ENCODE measurements around the gene C3. TPM values are rescaled to one million over a fixed set of nuclear protein-coding genes. Genes with fewer than 3 reads are reported as not detected.
"Not testable (repeated sequence)": the region's sequence is repeated elsewhere in the genome, so short reads cannot be mapped to it uniquely, and the experiment has no call there.

C3 gene
- total RNA-seq, 1 donor from 2014 or later = 1,129 TPM

- intact Hi-C loops (cut with DNase I) = loop anchor here (10.0 kb wide), 1 partner anchor 115 kb away; no protein-coding TSS in a partner anchor
Observed at GRCh38 chr19:6750062-6750461, 29.6 kb upstream of the C3 start.

GRCh38 chr19:6748543-6748942 lies 28.1 kb upstream of the C3 start:
- intact Hi-C loops (cut with DNase I) = not testable (repeated sequence)

More at GRCh38 chr19:6750062-6750461, 29.6 kb upstream of the C3 start:
- no peak for ATAC-seq
- peaks cover 7% of the 10 kb centered on the region for H3K4me1 ChIP-seq
- no peak overlapping the region for H3K4me3 ChIP-seq
- TF ChIP-seq CTCF (IDR thresholded peaks at IDR 0.05) = no peak
- H3K9me3 ChIP-seq = no peaks in the 10 kb centered on the region
- no peaks in the 10 kb centered on the region for H3K27me3 ChIP-seq
- no peak overlapping the region for H3K27ac ChIP-seq
- H3K36me3 ChIP-seq = peaks cover 71% of the 10 kb centered on the region
- DNase-seq = peak; percentile 65

GRCh38 chr19:6745965-6746364 lies 25.5 kb upstream of the C3 start:
- intact Hi-C loops (cut with DNase I) = no loop called here
- Histone ChIP-seq H3K36me3 (peaks cover 73% of the 10 kb centered on the region), H3K27ac (peak overlapping the region; percentile 4), H3K27me3 (no peaks in the 10 kb centered on the region), H3K4me3 (no peak overlapping the region), H3K4me1 (peaks cover 32% of the 10 kb centered on the region), H3K9me3 (no peaks in the 10 kb centered on the region)
- no peak for ATAC-seq
- TF ChIP-seq CTCF (IDR thresholded peaks at IDR 0.05) = no peak
- no peak for DNase-seq

More at GRCh38 chr19:6748543-6748942, 28.1 kb upstream of the C3 start:
- not testable (repeated sequence) for ATAC-seq, H3K9me3 ChIP-seq, H3K4me3 ChIP-seq, H3K27ac ChIP-seq, H3K27me3 ChIP-seq
- Histone ChIP-seq H3K4me1 (peaks cover 21% of the 10 kb centered on the region), H3K36me3 (peaks cover 78% of the 10 kb centered on the region)
- DNase-seq = peak; percentile 73

GRCh38 chr19:6744381-6745301 lies 24.2 kb upstream of the C3 start:
- peaks cover 32% of the 10 kb centered on the region for H3K4me1 ChIP-seq
- intact Hi-C loops (cut with DNase I) = no loop called here

GRCh38 chr19:6743714-6744380 lies 23.4 kb upstream of the C3 start:
- no peak for TF ChIP-seq CTCF (IDR thresholded peaks at IDR 0.05)
- Histone ChIP-seq H3K36me3 (peaks cover 52% of the 10 kb centered on the region), H3K9me3 (no peaks in the 10 kb centered on the region), H3K4me3 (no peak overlapping the region), H3K27me3 (no peaks in the 10 kb centered on the region), H3K4me1 (peaks cover 36% of the 10 kb centered on the region), H3K27ac (peak overlapping the region; percentile 47)
- ATAC-seq = no peak
- intact Hi-C loops (cut with DNase I) = no loop called here
- DNase-seq = no peak

More at GRCh38 chr19:6744381-6745301, 24.2 kb upstream of the C3 start:
- Histone ChIP-seq H3K4me3 (peak overlapping the region; percentile 25), H3K9me3 (no peaks in the 10 kb centered on the region), H3K27ac (peak overlapping the region; percentile 47), H3K27me3 (no peaks in the 10 kb centered on the region), H3K36me3 (peaks cover 60% of the 10 kb centered on the region)
- ATAC-seq = peak; percentile 82
- no peak for TF ChIP-seq CTCF (IDR thresholded peaks at IDR 0.05)
- peak; percentile 91 for DNase-seq

GRCh38 chr19:6743066-6743465 lies 22.6 kb upstream of the C3 start:
- H3K36me3 ChIP-seq = peaks cover 44% of the 10 kb centered on the region
- ATAC-seq = no peak

More at GRCh38 chr19:6743066-6743465, 22.6 kb upstream of the C3 start:
- no peak overlapping the region for H3K4me3 ChIP-seq
- no peaks in the 10 kb centered on the region for H3K9me3 ChIP-seq
- no peaks in the 10 kb centered on the region for H3K27me3 ChIP-seq
- H3K27ac ChIP-seq = no peak overlapping the region
- peaks cover 44% of the 10 kb centered on the region for H3K4me1 ChIP-seq
- intact Hi-C loops (cut with DNase I) = no loop called here
- DNase-seq = no peak
- no peak for TF ChIP-seq CTCF (IDR thresholded peaks at IDR 0.05)
